ENCODE data around the gene DGKG.

DNA sequence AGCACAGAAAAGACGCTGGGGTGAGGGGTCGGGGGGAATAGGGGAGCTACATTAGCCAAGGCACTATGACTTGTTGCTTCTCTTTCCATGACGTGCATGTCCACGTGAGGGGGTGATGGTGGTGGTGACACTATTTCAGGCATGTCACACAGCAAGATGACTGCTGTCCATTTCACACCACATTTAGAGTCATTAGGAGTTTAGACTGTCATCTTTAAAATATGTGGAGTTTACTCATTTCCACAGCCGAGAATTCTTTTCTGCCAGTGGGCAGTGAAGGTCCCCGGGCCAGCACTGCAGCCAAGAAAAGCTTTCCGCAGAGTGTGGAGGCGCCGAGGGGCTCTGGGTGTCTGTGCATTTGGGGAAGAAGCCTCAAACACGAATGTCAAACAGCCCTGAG, 954 bp upstream of the DGKG start:
- TF ChIP-seq CTCF (IDR thresholded peaks at IDR 0.05; ENCODE audit: insufficient read depth, low read length): no peak
- no peak for TF ChIP-seq POLR2AphosphoS5 (IDR thresholded peaks at IDR 0.05; ENCODE audit: low read depth)
- TF ChIP-seq, protein P1, sequence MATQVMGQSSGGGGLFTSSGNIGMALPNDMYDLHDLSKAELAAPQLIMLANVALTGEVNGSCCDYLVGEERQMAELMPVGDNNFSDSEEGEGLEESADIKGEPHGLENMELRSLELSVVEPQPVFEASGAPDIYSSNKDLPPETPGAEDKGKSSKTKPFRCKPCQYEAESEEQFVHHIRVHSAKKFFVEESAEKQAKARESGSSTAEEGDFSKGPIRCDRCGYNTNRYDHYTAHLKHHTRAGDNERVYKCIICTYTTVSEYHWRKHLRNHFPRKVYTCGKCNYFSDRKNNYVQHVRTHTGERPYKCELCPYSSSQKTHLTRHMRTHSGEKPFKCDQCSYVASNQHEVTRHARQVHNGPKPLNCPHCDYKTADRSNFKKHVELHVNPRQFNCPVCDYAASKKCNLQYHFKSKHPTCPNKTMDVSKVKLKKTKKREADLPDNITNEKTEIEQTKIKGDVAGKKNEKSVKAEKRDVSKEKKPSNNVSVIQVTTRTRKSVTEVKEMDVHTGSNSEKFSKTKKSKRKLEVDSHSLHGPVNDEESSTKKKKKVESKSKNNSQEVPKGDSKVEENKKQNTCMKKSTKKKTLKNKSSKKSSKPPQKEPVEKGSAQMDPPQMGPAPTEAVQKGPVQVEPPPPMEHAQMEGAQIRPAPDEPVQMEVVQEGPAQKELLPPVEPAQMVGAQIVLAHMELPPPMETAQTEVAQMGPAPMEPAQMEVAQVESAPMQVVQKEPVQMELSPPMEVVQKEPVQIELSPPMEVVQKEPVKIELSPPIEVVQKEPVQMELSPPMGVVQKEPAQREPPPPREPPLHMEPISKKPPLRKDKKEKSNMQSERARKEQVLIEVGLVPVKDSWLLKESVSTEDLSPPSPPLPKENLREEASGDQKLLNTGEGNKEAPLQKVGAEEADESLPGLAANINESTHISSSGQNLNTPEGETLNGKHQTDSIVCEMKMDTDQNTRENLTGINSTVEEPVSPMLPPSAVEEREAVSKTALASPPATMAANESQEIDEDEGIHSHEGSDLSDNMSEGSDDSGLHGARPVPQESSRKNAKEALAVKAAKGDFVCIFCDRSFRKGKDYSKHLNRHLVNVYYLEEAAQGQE (IDR thresholded peaks at IDR 0.05; ENCODE audit: insufficient replicate concordance, low read depth): no peak
- TF ChIP-seq SPI1 (IDR thresholded peaks at IDR 0.05; ENCODE audit: borderline replicate concordance, low read depth): no peak
- TF ChIP-seq GABPA (IDR thresholded peaks at IDR 0.05; ENCODE audit: low read depth): no peak

All from HL-60 (cell line).